Fibroblast of peridontal ligament (primary cell): ENCODE results near the gene CNTRL.

ENCODE experiments used
- DNase-seq: peaks from one replicate; pipeline ENCODE4 v3.0.0-alpha.2; 2010; ENCODE audit errors: extremely low read depth

The CNTRL gene

DNA sequence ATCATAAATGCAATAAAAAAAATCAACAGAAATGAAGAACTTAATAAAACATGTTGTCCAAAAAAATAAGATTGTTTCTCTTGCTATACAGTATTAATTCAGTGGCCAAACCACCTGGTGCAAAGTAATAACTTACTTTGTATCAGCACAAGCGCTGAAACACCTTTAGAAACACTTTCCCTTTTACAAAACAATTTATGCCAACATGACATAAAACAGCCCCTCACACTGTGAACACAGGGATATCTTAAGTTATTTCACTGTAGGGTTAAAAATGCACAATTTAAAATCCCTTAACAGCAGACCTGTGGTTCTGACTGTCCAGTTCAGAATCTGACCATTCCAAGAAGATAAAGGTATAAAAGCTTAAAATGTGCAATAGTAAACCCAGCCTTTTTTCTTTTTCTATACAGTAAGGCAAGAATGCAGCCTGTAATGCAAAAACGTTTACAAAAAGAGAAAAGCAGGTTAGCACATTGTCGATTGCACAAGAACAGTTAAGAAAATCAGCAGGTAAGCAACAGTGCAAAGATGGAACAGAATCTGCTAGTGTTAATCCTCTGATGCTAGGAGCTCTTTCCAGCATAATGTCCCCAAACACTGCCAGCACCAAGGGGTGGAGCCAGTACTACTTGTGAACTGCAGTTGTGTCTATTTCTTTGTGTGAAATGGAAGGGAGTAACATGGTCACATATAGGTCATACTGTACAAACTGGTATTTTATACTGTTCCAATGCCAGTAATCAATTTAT is 105.4 kb downstream of the CNTRL start:
- no peak for DNase-seq

GRCh38 chr9:121182101-121182836 is 107.5 kb downstream of the CNTRL start:
- no peak for DNase-seq

- no peak for DNase-seq
Observed at GRCh38 chr9:121182989-121183388, 108.2 kb downstream of the CNTRL start.

GRCh38 chr9:121183666-121184423 is 109.1 kb downstream of the CNTRL start:
- no peak for DNase-seq

DNA sequence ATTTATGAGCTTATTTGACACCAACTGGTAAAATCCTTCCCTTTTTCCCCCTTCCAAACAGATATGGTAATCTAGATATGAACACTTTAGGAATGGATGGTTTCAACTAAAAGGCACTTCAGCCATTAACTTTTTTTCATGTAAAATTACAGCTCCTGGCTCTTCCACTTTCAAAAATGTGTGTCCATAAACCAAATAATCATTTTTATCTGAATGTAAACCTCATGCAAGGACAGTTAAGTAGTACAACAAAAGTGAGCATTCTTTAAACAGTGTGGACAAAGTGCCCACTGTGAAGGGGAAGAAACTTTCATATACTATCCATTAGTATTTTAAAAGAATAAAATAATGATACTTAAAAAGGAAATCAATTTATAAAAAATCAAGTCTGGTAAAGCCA is 109.7 kb downstream of the CNTRL start:
- DNase-seq = no peak

DNA sequence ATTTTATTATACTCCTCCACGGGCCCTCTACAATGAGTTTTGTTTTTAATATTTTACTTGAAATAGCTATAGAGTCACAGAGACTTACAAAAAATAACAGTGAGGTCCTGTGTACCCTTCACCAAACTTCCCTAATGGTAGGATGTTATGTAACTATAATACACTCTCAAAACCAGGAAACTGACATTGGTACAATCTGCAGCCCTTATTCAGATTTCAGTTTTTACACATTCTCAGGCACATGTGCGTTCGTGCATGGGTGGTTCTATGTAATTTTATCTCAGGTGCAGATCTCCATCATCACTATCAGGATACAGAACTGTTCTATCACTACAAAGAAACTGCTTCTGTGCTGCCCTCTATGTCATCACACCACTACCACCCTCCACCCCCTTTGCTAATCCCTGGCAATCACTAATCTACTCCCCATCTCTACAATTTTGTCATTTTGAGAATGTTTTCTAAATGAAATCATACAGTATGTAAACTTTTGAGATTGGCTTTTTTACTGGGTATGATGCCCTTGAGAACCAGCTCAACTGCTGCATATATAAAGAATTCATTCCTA is 110.5 kb downstream of the CNTRL start:
- no peak for DNase-seq

DNA sequence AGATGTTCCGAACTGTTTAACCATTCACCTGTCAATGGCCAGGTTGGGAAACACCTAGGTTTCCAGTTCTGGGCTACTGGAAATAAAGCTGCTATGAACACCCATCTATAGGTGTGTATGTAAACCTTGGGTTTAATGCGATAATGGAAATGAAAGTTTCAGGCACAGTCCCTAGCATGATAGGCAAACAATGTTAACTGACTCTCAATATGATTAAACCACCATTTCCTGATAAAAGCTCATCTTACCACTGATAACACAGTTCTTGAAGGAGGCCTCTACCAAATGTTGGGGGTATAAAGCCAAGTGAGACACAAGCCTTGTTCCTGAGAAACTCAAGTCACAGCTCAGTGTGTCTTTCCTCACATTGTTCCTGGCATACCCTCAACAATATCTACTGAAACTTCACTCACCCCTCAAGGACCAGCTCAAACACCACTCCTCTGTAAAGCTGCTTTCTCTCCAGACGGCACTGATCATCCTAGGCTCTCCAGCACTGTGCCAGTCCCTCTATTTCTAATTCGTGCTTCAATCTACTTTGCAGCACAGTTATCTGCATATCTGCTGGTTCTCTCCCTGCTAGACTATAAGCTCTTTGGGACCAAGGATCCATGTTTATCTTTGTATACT is 111.1 kb downstream of the CNTRL start:
- no peak for DNase-seq

DNA sequence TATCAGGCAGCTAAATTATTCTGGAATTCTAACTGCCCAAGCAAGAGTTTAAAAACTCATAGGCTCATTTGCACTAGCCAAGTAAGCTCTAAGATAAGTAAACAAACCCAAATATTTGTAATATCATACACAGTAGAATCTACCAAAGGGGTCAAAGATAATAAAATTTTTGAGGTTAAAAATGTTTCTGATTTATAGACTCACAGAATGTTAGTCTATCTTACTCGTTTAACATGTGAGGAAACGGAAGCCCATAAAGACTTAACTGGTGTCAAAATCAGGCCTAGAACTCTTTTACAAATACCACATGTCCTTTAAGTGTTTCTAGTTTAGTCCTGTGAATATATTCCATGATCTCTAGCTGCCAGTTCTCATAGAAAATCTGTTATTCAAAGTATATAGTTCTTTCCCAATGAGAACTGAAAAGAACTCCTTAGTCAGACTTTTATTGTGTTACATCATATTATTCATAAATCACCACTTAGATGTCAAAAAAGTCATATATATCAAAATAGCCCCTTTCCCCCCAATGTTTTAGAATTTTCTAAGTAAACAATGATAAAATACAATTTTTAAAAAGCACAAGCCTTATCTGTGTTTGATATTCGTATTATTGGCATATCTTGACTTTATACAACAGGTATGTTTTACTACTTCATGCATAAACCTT is 113.0 kb downstream of the CNTRL start:
- DNase-seq = no peak

DNA sequence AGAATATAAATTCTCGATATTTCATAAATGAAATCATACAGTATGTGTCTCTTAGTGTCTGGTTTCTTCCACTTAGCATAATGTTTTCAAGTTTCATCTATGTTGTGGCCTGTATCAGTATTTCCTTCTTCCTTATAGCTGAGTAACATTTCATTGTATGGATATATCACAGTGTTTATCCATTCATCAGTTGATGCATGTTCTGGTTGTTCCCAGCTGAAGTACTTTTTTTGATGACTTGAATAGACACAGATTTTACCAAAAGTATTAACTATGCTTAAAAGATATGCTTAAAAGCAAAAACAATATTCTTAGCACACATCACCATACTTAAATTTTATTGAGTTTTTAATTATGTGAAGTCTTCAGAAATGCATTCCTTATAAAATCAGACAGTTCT is 114.3 kb downstream of the CNTRL start:
- no peak for DNase-seq

- no peak for DNase-seq
Observed at GRCh38 chr9:121189660-121190059, 114.9 kb downstream of the CNTRL start.

DNA sequence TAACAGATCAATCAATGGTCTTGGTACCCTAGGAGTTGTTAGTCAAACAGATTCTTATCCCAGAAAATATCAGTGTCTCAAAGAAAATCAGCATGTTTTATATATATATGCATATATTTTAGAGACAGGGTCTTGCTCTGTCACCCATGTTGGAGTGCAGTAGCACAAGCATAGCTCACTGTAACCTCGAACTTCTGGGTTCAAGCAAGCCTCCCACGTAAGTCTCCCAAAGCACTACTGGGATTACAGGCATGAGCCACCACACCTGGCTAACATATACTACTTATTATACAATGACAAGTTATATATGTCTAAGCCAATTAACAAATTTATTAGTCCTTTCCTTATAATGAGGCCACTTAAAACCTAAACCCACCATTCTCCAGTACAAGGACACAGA is 116.5 kb downstream of the CNTRL start:
- DNase-seq = no peak

GRCh38 chr9:121192518-121192917 is 117.8 kb downstream of the CNTRL start:
- DNase-seq = no peak

GRCh38 chr9:121192959-121193640 is 118.3 kb downstream of the CNTRL start:
- DNase-seq = peak; percentile 48

- DNase-seq = no peak
Observed at GRCh38 chr9:121194730-121195129, 120.0 kb downstream of the CNTRL start.

DNA sequence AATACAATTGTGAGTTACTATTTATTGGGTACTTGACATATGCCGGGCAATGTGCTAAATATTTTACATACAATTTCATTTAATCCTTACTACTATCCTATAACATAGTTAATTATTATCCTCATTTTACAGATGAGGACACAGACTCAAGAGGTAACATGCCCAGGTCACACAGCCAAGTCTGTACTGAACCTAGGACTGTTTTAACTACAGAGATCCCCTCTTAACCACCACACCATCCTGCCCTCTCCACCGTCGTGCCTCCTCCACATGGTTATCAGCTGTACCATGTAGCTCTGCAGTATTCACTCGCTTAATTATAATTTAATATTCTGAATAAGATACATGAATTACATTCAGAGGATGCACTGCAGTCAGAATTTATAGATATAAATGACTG is 121.6 kb downstream of the CNTRL start:
- no peak for DNase-seq

DNA sequence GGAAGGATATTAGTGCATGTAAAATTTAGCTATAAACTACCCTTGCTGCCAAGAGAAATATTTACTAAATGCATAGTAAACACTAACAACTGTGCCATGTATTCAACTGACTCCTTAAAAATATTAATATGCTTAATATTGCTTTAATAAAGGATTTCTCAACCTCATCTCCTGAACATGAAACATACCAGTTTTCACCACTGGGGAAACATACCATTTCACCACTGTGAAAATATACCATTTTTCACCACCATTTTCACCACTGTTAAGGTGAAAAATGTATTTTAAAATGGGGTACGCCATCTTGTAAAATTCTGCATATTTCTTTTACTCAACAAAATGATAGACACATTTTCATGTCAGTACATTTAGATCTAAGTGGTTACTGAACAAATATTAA is 122.4 kb downstream of the CNTRL start:
- no peak for DNase-seq

DNA sequence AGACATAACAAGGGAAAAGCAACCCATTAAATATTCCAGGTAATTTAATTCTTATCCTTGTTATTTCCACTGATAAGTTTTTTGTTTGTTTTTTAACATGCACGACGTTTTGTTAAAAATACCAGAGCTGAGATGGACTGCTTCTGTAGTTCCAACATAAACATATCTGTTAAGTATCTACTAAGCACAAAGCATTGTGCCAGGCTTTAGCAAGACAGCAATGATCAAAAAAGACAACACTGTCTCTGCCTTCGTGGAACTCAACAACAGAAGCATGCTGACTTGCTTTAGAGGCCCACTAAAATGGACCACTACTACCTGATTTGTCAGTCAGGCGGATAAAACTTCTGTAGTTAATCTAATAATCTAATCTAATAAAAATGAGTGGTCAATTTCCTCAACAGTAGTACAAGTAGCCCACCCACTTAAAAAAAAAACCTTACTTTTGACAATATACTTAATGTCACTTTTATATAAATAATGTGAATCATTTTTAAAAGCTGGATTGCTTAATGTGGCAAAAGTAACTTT is 123.8 kb downstream of the CNTRL start:
- DNase-seq = no peak

DNA sequence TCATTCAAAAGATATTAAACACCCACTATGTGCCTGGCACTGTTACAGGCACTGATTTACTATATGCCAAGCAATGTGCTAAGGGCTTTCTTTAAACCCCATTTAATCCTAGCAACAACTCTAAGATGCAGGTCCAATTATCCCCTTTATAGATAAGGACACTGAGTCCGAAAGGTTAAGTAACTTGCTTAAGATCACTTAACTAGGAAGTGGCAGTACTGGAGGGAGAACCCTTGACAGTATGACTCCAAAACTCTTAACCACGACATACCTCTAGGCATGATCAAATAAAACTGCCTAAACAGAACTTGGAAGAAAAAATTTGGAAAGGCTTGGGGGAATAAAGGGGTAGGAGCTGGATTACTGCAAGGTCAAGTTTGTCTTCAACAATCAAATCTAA is 125.2 kb downstream of the CNTRL start:
- DNase-seq = no peak

DNA sequence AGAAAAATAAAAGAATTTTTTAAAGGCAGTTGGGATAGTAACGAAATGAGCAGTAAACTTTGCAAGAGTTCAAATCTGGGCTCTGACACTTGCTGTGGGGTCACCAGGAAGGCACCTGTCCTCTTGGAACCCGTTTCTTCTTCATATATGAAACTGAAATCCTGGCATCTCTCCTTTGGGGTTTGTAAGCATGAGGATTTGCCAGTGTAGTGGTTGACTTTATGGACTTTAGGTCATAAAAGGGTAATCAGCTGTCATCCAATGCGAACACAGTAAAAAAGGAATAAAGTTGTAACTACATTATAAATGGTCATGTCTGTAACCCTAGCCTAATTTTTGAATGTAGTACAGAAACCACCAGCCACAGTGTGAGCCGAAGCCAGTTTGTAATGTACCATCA is 125.6 kb downstream of the CNTRL start:
- DNase-seq = no peak

GRCh38 chr9:121201045-121201737 is 126.4 kb downstream of the CNTRL start:
- no peak for DNase-seq
